ENCODE results near the gene PPP2R2B. TPM values are rescaled to one million over a fixed set of nuclear protein-coding genes. Genes with fewer than 3 reads are reported as not detected.
A peak's percentile ranks its signal among the peaks of the same experiment; 100 is the strongest.

The PPP2R2B gene
- total RNA-seq, 1 experiment from 2014 or later, result 20.3 TPM

- no peak for TF ChIP-seq CBFB (CRISPR knock-in tag; IDR thresholded peaks at IDR 0.05; ENCODE audit: low read depth)
- no peak for TF ChIP-seq CREM (CRISPR knock-in tag; IDR thresholded peaks at IDR 0.05)
- TF ChIP-seq ZNF423 (CRISPR knock-in tag; IDR thresholded peaks at IDR 0.05), result no peak
- no peak for TF ChIP-seq ZNF232 (CRISPR knock-in tag; IDR thresholded peaks at IDR 0.05)
Observed at GRCh38 chr5:146890731-146891440, 12.3 kb upstream of the PPP2R2B start (continued).

GRCh38 chr5:146890066-146890465 is 11.5 kb upstream of the PPP2R2B start:
- ATAC-seq (peak; percentile 27; the same call in 1 of the 2 replicates), DNase-seq (ENCODE audit: low spot score) (no peak)
- Mint-ChIP-seq H3K4me1 (peaks cover 36% of the 10 kb centered on the region), H3K4me3 (no peak overlapping the region), H3K36me3 (no peaks in the 10 kb centered on the region), H3K27ac (no peak overlapping the region), H3K9me3 (no peaks in the 10 kb centered on the region), H3K27me3 (ENCODE audit: low read depth) (peaks cover 18% of the 10 kb centered on the region)
- TF ChIP-seq, protein P1, sequence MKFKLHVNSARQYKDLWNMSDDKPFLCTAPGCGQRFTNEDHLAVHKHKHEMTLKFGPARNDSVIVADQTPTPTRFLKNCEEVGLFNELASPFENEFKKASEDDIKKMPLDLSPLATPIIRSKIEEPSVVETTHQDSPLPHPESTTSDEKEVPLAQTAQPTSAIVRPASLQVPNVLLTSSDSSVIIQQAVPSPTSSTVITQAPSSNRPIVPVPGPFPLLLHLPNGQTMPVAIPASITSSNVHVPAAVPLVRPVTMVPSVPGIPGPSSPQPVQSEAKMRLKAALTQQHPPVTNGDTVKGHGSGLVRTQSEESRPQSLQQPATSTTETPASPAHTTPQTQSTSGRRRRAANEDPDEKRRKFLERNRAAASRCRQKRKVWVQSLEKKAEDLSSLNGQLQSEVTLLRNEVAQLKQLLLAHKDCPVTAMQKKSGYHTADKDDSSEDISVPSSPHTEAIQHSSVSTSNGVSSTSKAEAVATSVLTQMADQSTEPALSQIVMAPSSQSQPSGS (CRISPR knock-in tag; IDR thresholded peaks at IDR 0.05; ENCODE audit: borderline replicate concordance, low read depth), result no peak
- TF ChIP-seq EMX1 (CRISPR knock-in tag; IDR thresholded peaks at IDR 0.05) (no peak), ZNF532 (CRISPR knock-in tag; IDR thresholded peaks at IDR 0.05; ENCODE audit: borderline replicate concordance) (no peak), FOXJ3 (CRISPR knock-in tag; IDR thresholded peaks at IDR 0.05; ENCODE audit: borderline replicate concordance) (no peak), SMAD3 (CRISPR knock-in tag; IDR thresholded peaks at IDR 0.05; ENCODE audit: borderline replicate concordance) (no peak), FOXK1 (CRISPR knock-in tag; IDR thresholded peaks at IDR 0.05) (no peak), GTF2I (CRISPR knock-in tag; conservative IDR thresholded peaks at IDR 0.05) (no peak), TP53 (CRISPR knock-in tag; IDR thresholded peaks at IDR 0.05) (no peak), RELA (CRISPR knock-in tag; IDR thresholded peaks at IDR 0.05; ENCODE audit: borderline replicate concordance) (no peak), SMAD4 (CRISPR knock-in tag; IDR thresholded peaks at IDR 0.05) (no peak), NFATC4 (CRISPR knock-in tag; IDR thresholded peaks at IDR 0.05) (no peak), NR3C1 (CRISPR knock-in tag; conservative IDR thresholded peaks at IDR 0.05; ENCODE audit: low read depth) (no peak), ARID4B (CRISPR knock-in tag; IDR thresholded peaks at IDR 0.05; ENCODE audit: borderline replicate concordance) (no peak), TCF7 (CRISPR knock-in tag; IDR thresholded peaks at IDR 0.05; ENCODE audit: low read depth) (no peak), NR2C2 (CRISPR knock-in tag; IDR thresholded peaks at IDR 0.05) (no peak)
- TF ChIP-seq, protein P2, sequence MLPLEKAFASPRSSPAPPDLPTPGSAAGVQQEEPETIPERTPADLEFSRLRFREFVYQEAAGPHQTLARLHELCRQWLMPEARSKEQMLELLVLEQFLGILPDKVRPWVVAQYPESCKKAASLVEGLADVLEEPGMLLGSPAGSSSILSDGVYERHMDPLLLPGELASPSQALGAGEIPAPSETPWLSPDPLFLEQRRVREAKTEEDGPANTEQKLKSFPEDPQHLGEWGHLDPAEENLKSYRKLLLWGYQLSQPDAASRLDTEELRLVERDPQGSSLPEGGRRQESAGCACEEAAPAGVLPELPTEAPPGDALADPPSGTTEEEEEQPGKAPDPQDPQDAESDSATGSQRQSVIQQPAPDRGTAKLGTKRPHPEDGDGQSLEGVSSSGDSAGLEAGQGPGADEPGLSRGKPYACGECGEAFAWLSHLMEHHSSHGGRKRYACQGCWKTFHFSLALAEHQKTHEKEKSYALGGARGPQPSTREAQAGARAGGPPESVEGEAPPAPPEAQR (CRISPR knock-in tag; IDR thresholded peaks at IDR 0.05), result no peak
- ChIA-PET POLR2A (no interaction called here), CTCF (no interaction called here)
